Measurements from ENCODE around the gene LMNTD2.

DNA sequence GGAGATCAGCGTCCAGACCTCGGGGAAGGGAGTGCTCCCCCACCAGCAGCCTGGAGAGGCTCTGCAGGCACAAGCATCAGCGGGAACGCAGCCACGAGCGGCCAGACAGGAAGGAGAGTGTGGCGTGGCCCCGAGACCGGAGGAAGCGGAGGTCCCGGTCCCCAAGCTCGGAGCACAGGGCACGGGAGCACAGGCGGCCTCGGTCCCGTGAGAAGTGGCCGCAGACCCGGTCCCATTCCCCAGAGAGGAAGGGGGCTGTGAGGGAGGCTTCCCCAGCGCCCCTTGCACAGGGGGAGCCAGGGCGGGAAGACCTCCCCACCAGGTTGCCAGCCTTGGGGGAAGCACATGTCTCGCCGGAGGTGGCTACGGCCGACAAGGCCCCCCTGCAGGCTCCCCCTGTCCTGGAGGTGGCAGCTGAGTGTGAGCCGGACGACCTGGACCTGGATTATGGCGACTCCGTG is 48.3 kb upstream of the LMNTD2 start:
- TF ChIP-seq, protein P1, sequence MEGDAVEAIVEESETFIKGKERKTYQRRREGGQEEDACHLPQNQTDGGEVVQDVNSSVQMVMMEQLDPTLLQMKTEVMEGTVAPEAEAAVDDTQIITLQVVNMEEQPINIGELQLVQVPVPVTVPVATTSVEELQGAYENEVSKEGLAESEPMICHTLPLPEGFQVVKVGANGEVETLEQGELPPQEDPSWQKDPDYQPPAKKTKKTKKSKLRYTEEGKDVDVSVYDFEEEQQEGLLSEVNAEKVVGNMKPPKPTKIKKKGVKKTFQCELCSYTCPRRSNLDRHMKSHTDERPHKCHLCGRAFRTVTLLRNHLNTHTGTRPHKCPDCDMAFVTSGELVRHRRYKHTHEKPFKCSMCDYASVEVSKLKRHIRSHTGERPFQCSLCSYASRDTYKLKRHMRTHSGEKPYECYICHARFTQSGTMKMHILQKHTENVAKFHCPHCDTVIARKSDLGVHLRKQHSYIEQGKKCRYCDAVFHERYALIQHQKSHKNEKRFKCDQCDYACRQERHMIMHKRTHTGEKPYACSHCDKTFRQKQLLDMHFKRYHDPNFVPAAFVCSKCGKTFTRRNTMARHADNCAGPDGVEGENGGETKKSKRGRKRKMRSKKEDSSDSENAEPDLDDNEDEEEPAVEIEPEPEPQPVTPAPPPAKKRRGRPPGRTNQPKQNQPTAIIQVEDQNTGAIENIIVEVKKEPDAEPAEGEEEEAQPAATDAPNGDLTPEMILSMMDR (IDR thresholded peaks at IDR 0.05) = no peak
- no peak for TF ChIP-seq POLR2A (IDR thresholded peaks at IDR 0.05)
